HS-5 (cell line): ENCODE measurements around the gene MBOAT1.
A peak's percentile ranks its signal among the peaks of the same experiment; 100 is the strongest.
"Not testable (repeated sequence)": the region's sequence is repeated elsewhere in the genome, so short reads cannot be mapped to it uniquely, and the experiment has no call there.

Experiments
- DNase-seq: peaks from one replicate; pipeline ENCODE4 v3.0.0-alpha.2; 2012; ENCODE audit warnings: low read depth

Gene MBOAT1, protein sequence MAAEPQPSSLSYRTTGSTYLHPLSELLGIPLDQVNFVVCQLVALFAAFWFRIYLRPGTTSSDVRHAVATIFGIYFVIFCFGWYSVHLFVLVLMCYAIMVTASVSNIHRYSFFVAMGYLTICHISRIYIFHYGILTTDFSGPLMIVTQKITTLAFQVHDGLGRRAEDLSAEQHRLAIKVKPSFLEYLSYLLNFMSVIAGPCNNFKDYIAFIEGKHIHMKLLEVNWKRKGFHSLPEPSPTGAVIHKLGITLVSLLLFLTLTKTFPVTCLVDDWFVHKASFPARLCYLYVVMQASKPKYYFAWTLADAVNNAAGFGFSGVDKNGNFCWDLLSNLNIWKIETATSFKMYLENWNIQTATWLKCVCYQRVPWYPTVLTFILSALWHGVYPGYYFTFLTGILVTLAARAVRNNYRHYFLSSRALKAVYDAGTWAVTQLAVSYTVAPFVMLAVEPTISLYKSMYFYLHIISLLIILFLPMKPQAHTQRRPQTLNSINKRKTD

DNA sequence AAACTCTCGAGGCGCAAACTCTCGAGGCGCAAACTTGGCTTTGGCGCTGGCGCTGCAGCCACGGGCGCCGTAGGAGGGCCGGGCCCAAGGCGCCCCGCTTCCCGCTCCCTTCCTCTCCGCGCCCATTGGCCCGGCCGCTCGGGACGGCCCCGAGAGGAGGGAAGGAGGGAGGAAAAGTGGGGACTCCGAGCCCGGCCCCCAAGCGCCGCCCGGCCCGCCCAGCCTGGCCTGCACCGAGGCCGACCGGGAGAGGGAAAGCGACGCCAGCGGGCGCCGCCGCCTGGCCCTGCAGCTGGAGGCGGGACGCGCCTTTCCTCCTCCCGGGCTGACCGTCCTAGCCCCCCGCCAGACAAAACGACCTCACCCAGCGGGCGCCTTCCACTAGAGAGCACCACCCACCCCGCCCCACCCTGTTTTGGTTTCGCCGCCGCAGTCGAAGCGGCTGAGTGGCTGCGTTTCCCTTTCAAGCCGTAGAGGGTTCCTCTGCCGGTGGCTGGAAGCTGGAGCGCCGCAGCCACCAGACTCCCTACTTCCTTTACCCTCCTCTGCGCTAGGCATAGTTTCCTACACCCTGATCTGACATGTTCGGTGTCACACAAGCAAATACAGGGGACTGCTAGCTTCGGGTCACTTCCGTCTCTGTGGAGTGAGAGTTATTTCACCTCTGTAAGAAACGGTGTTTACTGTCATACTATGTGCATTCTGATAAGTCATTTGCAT is at the start of gene MBOAT1:
Gene MBOAT1, minus strand, starts transcription at position 78 of the 720 bp plus-strand sequence. CDS start 235 bp downstream, outside the sequence.
- DNase-seq, result peak; percentile 60

DNA sequence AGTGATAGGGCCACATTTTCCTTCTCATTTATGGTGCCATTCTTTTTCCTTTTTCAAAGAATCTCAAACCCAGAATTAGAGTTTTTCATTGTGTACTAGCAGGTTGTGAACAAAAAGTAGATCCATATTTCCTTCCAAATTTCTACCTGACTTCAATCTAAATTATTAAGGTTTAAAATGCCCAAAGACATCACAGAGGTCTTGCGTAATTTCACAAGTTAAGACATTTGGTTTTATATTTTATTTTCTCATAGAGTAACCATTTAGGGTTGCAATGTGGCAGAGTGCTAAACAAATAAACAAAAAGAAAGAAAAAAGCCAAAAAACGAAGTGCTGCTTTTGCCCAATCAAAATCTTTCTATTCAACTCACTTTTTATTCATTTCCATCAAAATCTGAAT is 49.4 kb upstream of the MBOAT1 start:
- no peak for DNase-seq

DNA sequence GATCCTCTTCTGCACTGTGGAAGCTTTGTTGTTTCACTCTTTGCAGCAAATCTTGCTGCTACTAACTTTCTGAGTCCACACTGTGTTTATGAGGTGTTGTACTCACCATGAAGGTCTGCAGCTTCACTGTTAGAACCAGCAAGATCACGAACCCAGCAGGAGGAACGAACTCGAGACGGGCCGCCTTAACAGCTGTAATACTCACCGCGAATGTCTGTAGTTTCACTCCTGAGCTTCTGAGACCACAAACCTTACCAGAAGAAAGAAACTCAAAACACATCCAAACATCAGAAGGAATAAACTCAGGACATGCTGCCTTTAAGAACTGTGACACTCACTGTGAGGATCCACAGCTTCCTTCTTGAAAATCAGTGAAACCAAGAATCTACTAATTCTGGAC is 48.1 kb upstream of the MBOAT1 start:
- no peak for DNase-seq

DNA sequence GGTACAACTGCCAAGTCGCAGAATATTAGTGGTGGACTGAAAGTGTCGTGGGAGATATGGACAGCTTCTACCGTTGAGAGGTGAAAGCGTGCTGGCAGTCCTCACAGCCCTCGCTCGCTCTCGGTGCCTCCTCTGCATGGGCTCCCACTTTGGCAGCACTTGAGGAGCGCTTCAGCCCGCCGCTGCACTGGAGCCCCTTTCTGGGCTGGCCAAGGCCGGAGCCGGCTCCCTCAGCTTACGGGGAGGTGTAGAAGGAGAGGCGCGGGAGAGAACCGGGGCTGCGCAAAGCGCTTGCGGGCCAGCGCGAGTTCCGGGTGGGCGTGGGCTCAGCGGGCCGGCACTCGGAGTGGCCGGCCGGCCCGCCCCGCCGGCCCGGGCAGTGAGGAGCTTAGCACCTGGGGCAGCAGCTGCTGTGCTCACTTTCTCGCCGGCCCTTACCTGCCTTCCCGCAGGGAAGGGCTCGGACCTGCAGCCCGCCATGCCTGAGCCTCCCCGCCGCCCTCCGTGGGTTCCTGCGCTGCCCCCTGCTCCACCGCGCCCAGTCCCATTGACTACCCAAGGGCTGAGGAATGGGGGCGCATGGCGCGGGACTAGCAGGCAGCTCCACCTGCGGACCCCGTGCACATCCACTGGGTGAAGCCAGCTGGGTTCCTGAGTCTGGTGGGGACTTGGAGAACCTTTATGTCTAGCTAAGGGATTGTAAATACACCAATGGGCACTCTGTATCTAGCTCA is 47.2 kb upstream of the MBOAT1 start:
- DNase-seq, result no peak

DNA sequence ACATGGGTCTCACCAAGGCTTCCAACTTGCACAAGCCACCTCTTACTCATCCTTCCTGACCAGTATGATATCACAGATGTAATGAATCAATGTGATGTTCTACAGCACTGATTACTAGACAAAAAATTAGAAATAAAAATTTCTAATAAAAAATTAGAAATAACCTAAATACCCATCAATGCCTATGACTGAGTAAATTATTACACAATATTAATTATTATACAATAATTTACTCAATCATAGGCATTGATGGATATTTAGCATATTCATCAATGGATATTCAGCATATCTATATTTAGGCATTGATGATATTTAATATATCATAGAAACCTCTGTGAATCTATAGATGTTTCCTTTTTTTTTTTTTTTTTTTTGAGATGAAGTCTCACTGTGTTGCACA is 43.2 kb upstream of the MBOAT1 start:
- no peak for DNase-seq

DNA sequence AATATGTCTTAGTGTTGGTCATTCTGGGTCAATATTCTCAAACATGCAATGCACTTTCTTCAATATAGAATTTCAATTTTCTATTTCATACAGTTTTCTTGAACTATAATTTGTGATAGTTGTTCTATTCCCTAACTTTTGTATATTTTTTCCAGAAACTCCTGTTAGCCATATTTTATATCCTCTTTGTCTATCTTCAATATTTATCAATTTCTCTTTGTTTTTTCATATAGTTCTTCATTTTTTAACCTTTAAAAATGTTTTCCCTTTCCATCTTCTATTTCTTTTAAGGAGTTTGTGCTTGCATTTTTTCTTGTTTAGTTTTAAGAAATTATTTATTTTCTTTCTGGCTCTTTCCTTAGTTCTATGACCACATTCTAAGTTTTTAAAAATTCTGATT is 42.0 kb upstream of the MBOAT1 start:
- no peak for DNase-seq

DNA sequence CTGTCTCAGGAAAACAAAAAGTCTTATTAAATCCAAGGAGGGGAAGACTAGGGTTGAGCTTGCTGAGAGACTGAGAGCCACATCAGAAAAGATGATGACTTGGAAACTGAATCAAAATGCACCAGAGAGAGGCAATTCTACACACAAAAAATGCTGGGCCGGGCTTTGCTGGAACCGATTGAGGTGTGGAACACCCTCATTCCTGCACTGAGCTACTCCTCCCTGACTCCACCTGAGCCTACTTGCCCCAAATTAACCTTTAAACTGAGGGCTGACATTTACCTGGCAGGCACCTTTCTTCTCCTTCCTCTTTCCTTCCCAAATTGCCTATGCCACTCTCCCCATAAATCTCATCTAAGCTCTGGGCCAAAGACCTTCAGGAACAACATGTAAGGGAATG is 40.8 kb upstream of the MBOAT1 start:
- no peak for DNase-seq

DNA sequence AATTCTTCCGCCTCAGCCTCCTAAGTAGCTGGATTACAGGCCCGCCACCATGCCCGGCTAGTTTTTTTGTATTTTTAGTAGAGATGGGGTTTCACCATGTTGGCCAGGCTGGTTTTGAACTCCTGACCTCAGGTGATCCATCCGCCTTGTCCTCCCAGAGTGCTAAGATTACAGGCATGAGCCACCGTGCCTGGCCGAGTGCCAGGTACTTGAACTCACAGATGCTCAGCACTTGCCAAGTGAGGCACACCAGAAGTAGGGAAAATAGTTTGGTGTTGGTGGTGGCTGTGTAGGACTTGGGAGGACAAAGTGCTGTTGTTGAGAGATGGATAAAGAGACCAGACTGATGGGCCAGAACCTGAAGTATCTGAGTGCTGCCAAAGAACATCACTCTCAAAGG is 40.0 kb upstream of the MBOAT1 start:
- no peak for DNase-seq

DNA sequence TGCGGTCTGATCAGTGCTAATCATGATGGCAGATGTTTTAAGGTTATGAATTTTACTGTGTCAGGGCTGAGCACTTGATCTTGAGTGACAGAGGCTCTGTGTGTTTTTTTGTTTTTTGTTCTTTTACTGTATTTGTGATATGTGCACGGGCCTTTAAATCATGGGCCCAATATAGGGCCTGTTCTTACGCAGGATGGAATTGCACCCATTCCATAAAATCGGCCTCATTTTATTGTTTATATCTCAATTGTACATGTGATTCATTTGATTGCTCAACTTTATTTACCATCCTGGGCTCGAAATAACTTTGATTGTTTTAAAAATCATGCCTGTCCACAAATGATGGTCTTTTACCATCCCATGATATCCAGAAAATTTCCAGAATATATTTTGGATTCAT is 39.3 kb upstream of the MBOAT1 start:
- no peak for DNase-seq

DNA sequence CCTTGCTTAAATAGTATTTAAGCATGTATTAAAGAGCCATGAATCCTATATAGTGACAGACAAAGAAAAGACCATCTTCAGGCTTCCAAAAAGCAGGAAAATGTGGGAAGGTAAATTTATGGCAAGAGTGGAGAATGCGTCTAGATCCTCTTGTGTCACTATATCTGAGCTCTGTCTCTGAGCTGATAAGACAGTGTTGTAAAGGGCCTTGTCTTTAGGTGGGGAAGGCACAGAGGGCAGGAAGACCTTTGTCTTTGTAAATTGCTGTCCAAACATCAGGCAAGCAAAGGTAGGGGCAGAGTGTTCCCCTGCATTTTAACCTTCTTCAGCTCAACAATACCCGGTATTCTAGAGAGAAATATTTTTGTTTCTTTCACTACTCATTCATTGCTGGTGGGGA is 33.9 kb upstream of the MBOAT1 start:
- DNase-seq, result no peak

DNA sequence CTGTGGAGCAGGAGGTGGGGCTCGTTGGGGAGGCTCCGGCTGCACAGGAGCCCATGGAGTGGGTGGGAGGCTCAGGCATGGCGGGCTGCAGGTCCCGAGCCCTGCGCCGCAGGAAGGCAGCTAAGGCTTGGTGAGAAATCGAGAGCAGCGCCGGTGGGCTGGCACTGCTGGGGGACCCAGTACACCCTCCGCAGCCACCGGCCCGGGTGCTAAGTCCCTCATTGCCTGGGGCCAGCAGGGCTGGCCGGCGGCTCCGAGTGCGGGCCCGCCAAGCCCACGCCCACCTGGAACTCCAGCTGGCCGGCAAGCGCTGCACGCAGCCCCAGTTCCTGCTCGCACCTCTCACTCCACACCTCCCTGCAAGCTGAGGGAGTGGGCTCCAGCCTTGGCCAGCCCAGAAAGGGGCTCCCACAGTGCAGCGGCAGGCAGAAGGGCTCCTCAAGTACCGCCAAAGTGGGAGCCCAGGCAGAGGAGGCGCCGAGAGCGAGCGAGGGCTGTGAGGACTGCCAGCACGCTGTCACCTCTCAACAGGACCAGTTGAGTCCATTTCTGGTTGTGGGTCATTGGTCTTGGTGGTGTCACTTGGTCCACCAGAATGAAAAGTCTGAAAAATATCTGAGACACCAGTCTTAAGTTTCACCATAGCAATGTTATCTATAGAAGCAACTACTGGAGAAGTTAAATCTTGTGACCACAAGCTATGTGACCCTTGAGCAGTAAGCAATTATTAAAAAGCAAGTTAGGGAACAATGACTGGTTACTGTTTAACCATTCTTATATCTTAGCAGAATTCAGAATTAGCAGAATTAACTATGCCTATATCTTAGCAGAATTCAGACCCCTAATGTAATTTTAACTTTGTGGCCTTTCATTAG is 32.8 kb upstream of the MBOAT1 start:
- not testable (repeated sequence) for DNase-seq

DNA sequence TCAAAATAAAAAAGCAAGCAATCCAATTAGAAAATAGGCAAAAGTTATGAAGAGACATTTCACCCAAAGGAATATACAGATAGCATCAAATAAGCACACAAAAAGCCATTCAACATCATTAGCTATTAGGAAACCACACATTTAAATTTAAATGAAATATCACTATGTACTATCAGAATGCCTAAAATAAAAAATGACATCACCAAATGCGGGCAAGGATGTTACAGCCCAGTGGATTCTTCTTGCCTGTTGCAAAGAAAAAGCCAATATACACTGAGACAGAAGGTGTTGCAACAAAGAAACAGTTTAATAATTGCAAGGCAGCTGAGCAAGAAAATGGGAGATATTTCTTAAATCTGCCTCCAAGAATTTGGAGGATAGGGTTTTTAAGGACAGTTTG is 31.0 kb upstream of the MBOAT1 start:
- DNase-seq, result no peak

DNA sequence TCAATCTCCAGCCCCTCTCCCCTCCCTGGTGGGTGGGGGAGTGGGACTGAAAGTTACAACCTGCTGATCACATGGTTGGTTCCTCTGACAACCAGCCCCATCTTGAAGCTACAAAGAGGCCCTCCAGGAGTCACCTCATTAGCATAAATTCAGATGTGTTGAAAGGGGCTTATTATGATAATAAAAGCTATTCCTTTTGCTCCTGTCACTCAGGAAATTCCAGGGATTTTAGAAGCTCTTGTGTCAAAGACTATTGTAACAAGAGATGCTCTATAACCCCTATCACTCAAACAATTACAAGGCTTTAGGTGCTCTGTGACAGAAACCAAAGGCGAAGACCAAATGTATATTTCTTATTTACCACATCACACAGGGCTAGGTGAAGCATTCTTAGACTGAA is 30.1 kb upstream of the MBOAT1 start:
- no peak for DNase-seq

DNA sequence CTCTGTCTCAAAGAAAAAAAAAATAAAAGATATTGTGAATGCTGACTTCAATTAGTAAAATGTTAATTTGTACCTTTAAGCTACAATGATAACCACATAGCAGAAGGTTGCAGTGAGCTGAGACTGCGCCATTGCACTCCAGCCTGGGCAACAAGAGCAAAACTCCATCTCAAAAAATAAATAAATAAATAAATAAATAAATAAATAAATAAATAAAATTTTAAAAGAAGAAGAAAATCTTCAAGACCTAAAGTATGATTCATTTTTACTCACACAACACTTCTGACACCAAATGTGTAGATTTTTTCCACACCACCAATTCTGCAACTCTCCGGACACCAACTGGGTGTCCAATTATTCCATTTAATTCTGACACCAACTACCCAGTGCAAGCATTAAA is 28.8 kb upstream of the MBOAT1 start:
- DNase-seq, result no peak

DNA sequence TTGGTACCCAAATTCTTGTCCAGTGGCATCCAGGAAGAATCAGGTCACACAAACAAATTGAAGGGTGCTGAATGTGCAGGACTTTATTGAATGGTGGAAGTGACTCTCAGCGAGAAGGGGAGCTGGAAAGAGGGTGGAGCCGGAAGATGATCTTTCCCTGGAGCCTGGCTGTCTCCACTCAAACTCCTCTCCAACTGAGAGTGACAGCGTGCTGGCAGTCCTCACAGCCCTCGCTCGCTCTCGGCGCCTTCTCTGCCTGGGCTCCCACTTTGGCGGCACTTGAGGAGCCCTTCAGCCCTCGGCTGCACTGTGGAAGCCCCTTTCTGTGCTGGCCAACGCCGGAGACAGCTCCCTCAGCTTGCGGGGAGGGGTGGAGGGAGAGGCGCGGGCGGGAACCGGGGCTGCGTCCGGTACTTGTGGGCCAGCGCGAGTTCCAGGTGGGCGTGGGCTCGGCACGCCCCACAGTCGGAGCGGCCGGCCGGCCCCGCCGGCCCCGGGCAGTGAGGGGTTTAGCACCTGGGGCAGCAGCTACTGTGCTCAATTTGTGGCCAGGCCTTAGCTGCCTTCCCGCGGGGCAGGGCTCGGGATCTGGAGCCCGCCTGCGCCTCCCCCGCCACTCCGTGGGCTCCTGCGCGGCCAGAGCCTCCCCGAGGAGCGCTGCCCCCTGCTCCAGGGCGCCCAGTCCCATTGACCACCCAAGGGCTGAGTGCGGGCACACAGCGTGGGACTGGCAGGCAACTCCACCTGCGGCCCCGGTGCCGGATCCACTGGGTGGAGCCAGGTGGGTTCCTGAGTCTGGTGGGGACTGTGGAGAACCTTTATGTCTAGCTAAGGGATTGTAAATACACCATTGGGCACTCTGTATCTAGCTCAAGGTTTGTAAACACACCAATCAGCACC is 26.7 kb upstream of the MBOAT1 start:
- no peak for DNase-seq

DNA sequence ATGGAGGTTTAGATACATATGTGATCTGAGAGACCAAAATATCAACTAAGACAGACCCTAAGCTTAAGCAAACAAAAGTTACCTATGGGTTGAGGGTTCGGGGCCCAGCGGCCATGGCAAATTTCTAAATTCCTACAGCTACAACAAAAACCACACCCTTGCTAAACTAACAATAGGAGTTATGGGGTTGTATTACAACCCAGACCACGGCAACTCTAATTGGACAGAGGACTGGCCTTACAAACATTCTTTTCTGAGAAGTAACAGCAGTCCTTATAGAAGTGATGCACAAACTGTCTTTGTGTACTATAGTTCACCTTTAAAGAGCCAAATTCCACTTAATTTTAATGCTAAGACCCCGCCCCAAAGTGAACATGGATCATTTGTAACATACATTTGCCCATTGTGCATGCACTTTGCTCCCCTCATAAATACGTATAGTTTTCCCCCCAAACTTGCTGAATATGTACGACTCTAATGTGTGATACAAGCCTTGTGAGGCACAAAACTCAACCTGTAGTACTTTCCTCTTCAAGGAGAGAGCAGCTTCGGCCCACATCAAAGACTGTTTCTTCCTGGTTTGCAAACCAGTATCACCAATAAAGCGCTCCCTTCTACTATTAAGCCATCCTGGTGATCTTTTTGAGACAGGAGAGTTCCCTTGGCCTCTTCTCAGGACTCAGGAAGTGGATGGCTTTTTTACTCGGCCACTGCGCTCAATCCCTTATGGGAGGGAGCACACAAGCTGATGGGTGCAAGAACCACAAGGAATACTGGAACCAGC is 25.6 kb upstream of the MBOAT1 start:
- DNase-seq, result no peak

DNA sequence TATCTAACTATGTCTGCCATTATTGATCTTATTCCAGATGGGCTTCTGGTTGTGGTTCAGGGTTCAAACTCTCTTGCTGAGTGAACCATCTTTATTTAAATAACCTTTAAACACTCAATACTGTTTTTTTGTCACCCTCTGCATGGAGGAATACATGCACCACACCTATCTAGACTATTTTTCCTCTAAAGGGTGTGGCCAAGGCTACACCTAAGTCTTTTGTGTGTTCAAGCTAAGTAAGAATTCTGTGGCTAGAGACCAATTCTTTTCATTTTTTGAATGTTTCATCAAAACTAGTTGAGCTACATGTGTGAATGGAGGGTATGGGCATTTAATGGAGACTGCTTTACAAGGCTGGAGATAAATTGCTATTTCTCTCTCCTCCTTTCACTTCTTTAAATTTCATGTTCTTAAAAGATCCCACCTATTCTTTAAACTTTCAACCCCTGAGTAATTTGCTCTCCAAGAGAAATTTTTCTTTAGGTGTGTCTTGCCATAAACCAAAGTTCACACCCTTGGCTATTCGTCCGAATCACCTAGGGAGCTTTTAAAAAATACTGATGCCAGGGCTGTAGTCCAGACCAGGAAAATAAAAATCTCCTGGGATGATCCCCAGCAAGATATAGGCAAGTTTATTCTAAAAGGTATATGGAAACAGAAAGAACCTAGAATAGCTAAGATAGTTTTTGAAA is 24.8 kb upstream of the MBOAT1 start:
- no peak for DNase-seq

DNA sequence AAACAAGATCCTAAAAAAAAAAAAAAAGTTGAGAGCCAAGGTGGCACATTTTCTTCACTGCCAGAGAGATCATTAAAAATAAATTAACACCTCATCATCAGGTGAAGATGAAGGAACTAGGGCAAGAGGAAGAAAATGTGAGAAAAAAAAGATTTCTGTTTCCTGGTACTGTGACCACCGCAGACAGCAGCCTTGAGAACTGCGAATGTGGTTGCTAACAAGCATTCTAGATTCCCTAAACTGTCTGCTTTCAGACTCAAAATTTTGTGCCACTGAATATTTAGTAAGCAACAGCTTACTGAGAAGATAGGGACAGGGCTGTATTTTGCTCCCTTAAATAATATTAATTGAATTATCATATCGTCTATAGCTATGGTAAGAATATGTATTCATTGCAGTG is 24.1 kb upstream of the MBOAT1 start:
- no peak for DNase-seq

DNA sequence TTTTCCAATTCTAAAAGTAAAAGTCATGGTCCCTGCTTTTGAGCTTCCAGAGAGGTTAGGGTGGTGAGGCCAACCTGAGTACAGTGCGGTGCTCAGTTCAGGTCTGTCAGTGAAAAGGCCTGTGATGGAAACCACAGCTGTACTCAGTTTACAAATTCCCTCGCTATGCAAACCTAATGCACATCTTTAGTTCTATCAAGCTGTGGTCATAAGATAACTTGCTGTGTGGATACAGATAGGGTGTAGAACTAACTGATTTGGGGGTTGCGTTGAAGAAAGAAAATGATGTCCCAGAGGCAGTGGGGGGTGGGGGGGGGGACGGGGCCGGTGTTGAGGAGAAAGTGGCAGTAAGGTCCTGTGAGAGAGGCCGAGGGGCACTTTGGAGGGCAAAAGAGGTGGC is 22.8 kb upstream of the MBOAT1 start:
- DNase-seq, result no peak
